Vagina (tissue), 2 donors: Measurements from ENCODE around the gene EDC4. TPM values are rescaled to one million over a fixed set of nuclear protein-coding genes. Genes with fewer than 3 reads are reported as not detected.
"Not testable (repeated sequence)": the region's sequence is repeated elsewhere in the genome, so short reads cannot be mapped to it uniquely, and the experiment has no call there.

Experiments
- DNase-seq, 2 donors: peaks; one replicate each; pipeline ENCODE4 v3.0.0-alpha.2; 2017; ENCODE audit errors: extremely low spot score in 2 of 2
- H3K27ac ChIP-seq: fragments of 200-600 bp; sonication (generic); one replicate; pipeline ENCODE4 v1.5.1; 2019
- H3K27me3 ChIP-seq: fragments of 200-600 bp; sonication (generic); one replicate; pipeline ENCODE4 v1.5.1; 2019
- H3K36me3 ChIP-seq, 2 donors: fragments of 200-600 bp; sonication (generic); one replicate each; pipeline ENCODE4 v1.5.1; 2017 to 2019
- H3K4me1 ChIP-seq: fragments of 200-600 bp; sonication (generic); one replicate; pipeline ENCODE4 v1.5.1; 2019
- H3K4me3 ChIP-seq, 2 donors: fragments of 200-600 bp; sonication (generic); 1 replicate in 1 of 2; 2 replicates in 1 of 2; pipeline ENCODE4 v1.5.1; 2016 to 2019
- H3K9me3 ChIP-seq: fragments of 200-600 bp; sonication (generic); one replicate; pipeline ENCODE4 v1.5.1; 2019
- POLR2A ChIP-seq, 2 donors: fragments of 450-650 bp; IDR thresholded peaks; one replicate each; pipeline ENCODE4 v1.6.1; 2017; ENCODE audit warnings: antibody characterized with exemption in 2 of 2, mild to moderate bottlenecking in 2 of 2, moderate library complexity in 2 of 2
- POLR2AphosphoS5 ChIP-seq, 2 donors: sonication (generic); formaldehyde crosslinking; IDR thresholded peaks; one replicate each; pipeline ENCODE4 v1.9.0; 2017; ENCODE audit warnings: antibody characterized with exemption in 2 of 2, mild to moderate bottlenecking in 2 of 2, low read depth in 1 of 2; ENCODE audit not compliant: insufficient read depth in 1 of 2
- intact Hi-C: fragments of 100-400 bp; cut with DNase I; formaldehyde crosslinking; loops from one replicate; pipeline ENCODE4 v1.15.1; 2023
- total RNA-seq: library from RNA; depleted of rRNA; stranded (reverse); fragments of >200 nt; gene quantifications from one replicate; pipeline ENCODE4 v1.2.3, GENCODE V29; 2016
- TF ChIP-seq, protein P1 (sequence below), 3 experiments: fragments of 450-650 bp in 2 of 3; fragments of 200-600 bp in 1 of 3; sonication (generic) in 1 of 3; IDR thresholded peaks; one replicate each; pipeline ENCODE4 v1.5.1; 2017 to 2019; ENCODE audit warnings: antibody characterized with exemption in 3 of 3, mild to moderate bottlenecking in 2 of 3, moderate library complexity in 2 of 3

The EDC4 gene
- total RNA-seq, 1 donor from 2014 or later: 71.9 TPM

DNA sequence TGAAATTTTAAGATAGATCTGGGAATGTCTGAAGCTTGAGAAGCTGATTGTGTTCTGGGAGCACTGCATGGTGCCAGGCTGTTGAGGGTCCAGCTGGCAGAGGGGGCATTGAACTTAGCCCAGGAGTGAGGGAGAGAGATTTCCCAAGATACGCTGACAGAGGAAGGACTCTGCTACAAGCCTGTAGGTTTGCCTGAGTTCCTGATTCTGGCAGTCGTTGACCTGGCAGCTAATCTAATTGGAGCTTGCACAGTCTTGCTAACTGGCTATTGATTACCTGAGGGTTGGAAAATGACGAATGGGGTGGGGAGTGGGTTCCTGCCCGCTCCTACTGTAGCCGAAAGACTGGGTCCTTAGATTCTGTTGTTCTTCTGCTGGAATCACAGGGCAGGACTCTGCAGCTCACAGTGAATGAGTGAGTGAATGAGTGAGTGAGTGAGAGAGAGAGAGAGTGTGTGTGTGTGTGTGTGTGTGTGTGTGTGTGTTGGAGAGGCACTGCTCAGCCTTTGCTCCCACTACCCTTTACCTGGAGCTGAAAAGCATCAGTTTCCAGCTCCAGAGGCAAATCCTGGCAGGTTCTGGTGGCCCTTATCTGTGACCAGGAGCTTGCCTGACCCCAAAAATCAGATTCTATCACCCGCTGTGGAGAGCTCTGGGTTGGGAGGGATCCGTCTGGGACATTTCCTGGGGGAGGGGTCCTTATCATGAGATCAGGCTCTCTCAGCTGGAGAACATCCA, 42.1 kb downstream of the EDC4 start:
- TF ChIP-seq POLR2A (IDR thresholded peaks at IDR 0.05): no peak
- no peak for TF ChIP-seq POLR2AphosphoS5 (IDR thresholded peaks at IDR 0.05; ENCODE audit: insufficient read depth in 1 of 2, low read depth in 1 of 2)

DNA sequence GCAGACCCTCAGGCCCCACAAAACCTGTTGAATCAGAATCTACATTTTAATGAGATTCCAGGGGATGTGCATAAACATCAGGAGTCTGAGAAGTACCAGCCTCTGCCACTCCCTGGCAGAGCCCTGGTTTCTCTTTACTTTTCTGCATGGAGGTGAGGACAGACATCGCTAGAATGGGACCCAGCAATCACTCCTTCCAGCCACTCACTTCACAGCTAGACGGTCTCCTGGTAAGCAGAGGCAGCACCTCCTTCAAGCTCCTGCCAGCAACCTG, 42.6 kb downstream of the EDC4 start:
- peaks cover 0 to 19% of the 10 kb centered on the region in 2 donors for H3K36me3 ChIP-seq
- H3K4me3 ChIP-seq, H3K27me3 ChIP-seq, intact Hi-C loops, DNase-seq, H3K9me3 ChIP-seq, H3K27ac ChIP-seq: not testable (repeated sequence)
- H3K4me1 ChIP-seq: peaks cover 48% of the 10 kb centered on the region

More for the DNA sequence above, 42.1 kb downstream of the EDC4 start:
- DNase-seq: no peak
- intact Hi-C loops: no loop called here
- Histone ChIP-seq H3K4me3 (no peak overlapping the region), H3K27ac (no peak overlapping the region), H3K27me3 (no peaks in the 10 kb centered on the region), H3K9me3 (no peaks in the 10 kb centered on the region), H3K4me1 (peaks cover 43% of the 10 kb centered on the region), H3K36me3 (peaks cover 0 to 22% of the 10 kb centered on the region in 2 donors)

DNA sequence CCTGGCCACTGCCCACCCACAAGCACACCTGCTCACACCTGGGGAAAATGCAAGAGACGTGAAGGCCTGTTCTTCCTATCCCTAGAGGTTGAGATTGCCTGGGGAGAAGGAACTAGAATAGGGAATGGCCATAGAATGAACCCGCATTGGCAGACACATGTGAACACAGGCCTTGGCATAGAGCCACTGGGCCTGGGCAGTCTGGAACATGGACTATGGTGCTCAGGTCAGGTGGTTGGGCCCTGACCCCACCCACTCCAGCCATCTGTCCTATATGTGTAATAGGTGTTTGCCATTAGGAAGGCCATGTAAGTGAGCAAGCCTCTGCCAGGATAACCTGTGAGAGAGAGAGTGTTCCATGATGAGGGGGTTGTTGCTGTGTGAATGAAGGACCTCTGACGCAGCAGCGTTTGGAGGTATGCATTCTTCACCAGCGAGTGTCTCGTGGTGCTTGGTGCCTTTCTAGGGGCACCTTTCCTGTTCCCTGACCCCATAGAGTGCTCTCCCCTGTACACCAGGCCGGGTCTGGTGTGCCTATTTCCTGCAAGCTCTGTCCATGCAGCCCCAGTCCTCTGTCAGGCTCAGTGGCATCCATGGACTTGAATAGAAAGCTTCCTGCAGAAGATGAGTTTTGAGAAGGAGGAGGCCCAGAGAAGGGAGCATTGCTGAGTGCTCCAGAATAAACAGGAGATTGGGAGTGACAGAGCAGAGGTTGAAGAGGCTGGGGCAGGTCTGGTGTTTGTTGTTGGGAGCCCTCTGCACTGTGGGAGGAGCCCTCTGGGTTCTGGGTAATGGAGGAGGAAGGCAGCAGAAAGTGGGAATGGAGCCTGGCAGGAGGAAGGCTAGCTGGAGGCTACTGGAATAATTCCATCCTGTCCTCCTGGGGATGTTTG, 43.2 kb downstream of the EDC4 start:
- intact Hi-C loops: no loop called here
- H3K9me3 ChIP-seq: no peaks in the 10 kb centered on the region
- H3K27me3 ChIP-seq: no peaks in the 10 kb centered on the region
- H3K36me3 ChIP-seq: peaks cover 0 to 18% of the 10 kb centered on the region in 2 donors
- peaks cover 50% of the 10 kb centered on the region for H3K4me1 ChIP-seq
- H3K27ac ChIP-seq: no peak overlapping the region
- H3K4me3 ChIP-seq: no peak overlapping the region
- TF ChIP-seq POLR2A (IDR thresholded peaks at IDR 0.05) (no peak), POLR2AphosphoS5 (IDR thresholded peaks at IDR 0.05; ENCODE audit: insufficient read depth in 1 of 2, low read depth in 1 of 2) (no peak)
- TF ChIP-seq, protein P1, sequence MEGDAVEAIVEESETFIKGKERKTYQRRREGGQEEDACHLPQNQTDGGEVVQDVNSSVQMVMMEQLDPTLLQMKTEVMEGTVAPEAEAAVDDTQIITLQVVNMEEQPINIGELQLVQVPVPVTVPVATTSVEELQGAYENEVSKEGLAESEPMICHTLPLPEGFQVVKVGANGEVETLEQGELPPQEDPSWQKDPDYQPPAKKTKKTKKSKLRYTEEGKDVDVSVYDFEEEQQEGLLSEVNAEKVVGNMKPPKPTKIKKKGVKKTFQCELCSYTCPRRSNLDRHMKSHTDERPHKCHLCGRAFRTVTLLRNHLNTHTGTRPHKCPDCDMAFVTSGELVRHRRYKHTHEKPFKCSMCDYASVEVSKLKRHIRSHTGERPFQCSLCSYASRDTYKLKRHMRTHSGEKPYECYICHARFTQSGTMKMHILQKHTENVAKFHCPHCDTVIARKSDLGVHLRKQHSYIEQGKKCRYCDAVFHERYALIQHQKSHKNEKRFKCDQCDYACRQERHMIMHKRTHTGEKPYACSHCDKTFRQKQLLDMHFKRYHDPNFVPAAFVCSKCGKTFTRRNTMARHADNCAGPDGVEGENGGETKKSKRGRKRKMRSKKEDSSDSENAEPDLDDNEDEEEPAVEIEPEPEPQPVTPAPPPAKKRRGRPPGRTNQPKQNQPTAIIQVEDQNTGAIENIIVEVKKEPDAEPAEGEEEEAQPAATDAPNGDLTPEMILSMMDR (IDR thresholded peaks at IDR 0.05): no peak
- no peak for DNase-seq

DNA sequence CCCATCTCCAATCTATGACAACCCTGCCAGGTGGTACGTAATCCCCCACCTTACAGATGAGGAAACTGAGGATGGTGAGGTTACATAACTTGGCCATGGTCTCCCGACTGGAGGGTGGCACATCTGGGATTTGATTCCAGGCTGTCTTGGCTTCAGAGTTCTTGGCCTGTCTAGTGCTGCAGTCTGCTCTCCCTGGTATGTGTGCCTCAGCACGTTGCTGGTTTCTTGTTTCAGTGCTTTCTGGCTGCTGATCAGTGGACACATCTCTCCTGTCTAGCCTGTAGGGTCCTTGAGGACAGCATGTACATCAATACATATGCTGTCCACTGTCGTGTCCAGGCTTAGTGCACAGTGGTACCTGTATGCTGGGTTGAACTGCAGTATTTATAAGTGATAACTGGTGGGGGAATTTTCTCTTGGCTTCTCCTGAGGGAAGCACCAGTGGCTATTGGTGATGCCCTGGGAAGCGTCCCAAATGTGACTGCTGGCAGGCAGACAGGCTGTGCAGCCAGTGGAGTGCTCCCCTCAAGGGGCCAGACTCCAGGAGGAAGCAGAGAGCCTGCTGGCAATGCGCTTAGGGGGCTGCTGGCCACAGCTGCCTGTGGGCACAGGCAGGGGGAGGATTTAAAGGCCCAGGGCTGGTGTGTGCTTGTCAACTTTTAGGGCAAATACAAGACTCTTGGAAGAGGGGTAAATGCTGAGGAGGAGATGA, 44.4 kb downstream of the EDC4 start:
- no peaks in the 10 kb centered on the region for H3K27me3 ChIP-seq
- intact Hi-C loops: no loop called here
- H3K9me3 ChIP-seq: no peaks in the 10 kb centered on the region
- TF ChIP-seq, protein P1 (IDR thresholded peaks at IDR 0.05): no peak
- no peak for TF ChIP-seq POLR2AphosphoS5 (IDR thresholded peaks at IDR 0.05; ENCODE audit: insufficient read depth in 1 of 2, low read depth in 1 of 2)
- no peak for TF ChIP-seq POLR2A (IDR thresholded peaks at IDR 0.05)
- DNase-seq: no peak
- no peak overlapping the region for H3K27ac ChIP-seq
- peaks cover 0 to 11% of the 10 kb centered on the region in 2 donors for H3K36me3 ChIP-seq
- no peak overlapping the region for H3K4me3 ChIP-seq
- peaks cover 54% of the 10 kb centered on the region for H3K4me1 ChIP-seq

DNA sequence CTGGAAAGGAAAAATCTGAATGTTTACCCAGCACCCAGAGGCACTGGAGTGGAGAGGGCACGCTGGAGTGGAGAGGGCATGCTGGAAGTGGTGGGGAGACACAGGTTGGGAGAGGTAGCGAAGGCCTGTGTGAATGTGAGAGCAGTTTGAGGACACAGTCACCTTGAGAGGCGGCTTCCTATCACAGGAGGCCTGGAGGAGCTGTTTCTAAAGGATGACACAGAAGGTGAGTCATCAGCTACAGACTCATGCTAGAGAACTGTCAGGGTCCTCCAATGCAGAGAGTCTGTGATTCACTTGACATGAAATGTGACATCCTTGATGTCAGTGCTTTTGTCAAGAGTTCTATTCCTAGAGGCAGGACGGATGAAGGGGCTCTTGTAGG, 45.0 kb downstream of the EDC4 start:
- Histone ChIP-seq H3K9me3 (no peaks in the 10 kb centered on the region), H3K4me3 (no peak overlapping the region), H3K36me3 (peaks cover 0 to 11% of the 10 kb centered on the region in 2 donors), H3K4me1 (peaks cover 60% of the 10 kb centered on the region), H3K27ac (no peak overlapping the region), H3K27me3 (no peaks in the 10 kb centered on the region)
- intact Hi-C loops: no loop called here
- no peak for DNase-seq
- no peak for TF ChIP-seq POLR2A (IDR thresholded peaks at IDR 0.05)
- no peak for TF ChIP-seq POLR2AphosphoS5 (IDR thresholded peaks at IDR 0.05; ENCODE audit: insufficient read depth in 1 of 2, low read depth in 1 of 2)
- TF ChIP-seq, protein P1 (IDR thresholded peaks at IDR 0.05): no peak
